ENCODE measurements around the gene SIGLECL1.
"Not testable (repeated sequence)": the region's sequence is repeated elsewhere in the genome, so short reads cannot be mapped to it uniquely, and the experiment has no call there.

Gene SIGLECL1

GRCh38 chr19:51250786-51251467 lies at the start of gene SIGLECL1:
SIGLECL1 (plus strand) TSS chr19:51251080; CDS start chr19:51264073, 12,993 bp downstream.
- DNase-seq: no peak

- no peak for DNase-seq
These were observed 49.2 kb upstream of the SIGLECL1 start for GRCh38 chr19:51201712-51202111.

- DNase-seq: no peak
These were observed 47.0 kb upstream of the SIGLECL1 start for GRCh38 chr19:51203916-51204315.

- DNase-seq: no peak
These were observed 46.6 kb upstream of the SIGLECL1 start for GRCh38 chr19:51204321-51204720.

DNA sequence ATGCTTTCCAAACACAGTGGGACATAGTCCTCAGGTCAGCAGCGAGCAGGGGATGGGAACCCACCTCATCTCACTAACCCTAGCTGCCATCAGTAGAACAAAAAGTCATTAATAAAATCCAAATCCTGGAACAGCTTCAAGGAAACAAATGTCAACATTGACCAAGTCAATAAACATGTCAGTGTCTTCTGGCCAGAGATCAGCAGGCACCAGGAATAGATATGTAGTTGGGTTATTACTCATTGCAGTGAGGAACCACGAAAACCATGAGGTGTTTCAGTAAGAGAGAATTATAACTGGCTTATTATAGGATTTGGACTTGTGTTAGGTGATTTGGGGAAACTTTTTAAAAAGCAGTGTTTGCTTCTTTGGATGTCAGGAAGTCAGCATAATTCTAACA lies 43.1 kb upstream of the SIGLECL1 start:
- DNase-seq: no peak

- DNase-seq: no peak
These were observed 40.6 kb upstream of the SIGLECL1 start for GRCh38 chr19:51210191-51210784.

- DNase-seq: not testable (repeated sequence)
These were observed 40.0 kb upstream of the SIGLECL1 start for GRCh38 chr19:51210874-51211361.

DNA sequence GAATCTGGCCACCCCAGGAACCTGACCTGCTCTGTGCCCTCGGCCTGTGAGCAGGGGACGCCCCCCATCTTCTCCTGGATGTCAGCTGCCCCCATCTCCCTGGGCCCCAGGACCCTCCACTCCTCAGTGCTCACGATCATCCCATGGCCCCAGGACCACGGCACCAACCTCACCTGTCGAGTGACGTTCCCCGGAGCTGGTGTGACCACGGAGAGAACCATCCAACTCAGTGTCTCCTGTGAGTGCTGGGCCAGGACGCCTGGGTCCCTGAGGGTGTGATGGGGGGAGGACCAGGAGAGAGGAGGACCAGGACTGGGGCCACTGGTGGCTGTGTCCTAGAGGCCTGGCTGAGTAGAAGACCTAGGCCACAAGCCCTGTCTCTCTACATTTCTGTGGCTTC lies 39.0 kb upstream of the SIGLECL1 start:
- no peak for DNase-seq

DNA sequence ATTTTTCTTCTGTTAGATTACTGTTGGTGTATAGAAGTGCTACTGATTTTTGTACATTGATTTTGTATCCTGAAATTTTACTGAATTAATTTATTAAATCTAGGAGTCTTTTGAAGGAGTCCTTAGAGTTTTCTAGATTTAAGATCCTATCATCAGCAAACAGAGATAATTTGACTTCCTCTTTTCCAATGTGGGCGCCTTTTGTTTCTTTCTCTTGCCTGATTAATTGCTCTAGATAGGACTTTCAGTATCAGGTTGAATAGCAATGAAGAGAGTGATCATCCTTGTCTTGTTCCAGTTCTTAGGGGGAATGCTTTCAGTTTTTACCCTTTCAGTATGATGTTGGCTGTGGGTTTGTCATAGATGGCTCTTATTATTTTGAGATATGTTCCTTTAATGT lies 31.6 kb upstream of the SIGLECL1 start:
- no peak for DNase-seq

DNA sequence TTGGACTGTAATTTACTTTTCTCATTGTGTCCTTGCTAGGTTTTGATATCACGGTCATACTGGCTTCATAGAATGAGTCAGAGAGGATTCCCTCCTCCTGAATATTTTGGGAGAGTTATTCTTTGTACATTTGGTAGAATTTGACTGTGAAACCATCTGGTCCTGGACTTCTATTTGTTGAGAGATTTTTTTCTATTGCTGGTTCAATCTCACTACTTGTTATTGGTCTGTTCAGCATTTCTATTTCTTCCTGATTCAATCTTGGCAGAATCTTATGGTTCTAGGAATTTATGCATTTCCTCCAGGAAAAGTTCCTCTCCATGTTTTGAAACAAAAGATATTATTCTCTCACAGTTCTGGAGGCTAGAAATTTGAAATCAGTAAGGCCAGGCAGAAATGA lies 30.9 kb upstream of the SIGLECL1 start:
- no peak for DNase-seq

GRCh38 chr19:51220996-51221395 lies 29.9 kb upstream of the SIGLECL1 start:
- no peak for DNase-seq

DNA sequence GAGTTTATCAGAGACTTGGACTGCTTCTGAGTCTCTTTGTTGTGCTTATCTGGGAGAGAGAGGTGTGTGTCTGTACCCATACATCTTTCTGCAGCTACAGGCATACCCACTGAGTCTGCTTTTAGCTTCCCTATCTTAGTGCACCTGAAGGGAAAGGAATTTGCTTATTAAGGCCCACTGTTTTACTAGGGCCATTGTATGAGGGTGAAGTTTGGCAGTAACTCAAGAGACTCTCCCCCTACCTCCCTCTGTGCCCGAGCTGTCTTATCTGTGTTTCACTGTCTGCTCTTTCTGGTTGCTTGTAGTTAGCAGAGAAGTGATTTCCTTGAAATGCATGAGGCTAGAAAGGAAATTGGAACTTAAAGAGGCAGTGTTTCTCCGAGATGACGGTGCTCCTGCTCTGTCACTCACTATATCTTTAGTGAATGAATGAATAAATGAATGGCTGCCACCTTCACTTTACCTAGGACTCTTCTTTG lies 26.7 kb upstream of the SIGLECL1 start:
- no peak for DNase-seq

- not testable (repeated sequence) for DNase-seq
These were observed 25.9 kb upstream of the SIGLECL1 start, which contains the start of gene CD33 for GRCh38 chr19:51224898-51225393. CD33 (plus strand) TSS chr19:51225080; CDS start chr19:51225119, 39 bp downstream.

- no peak for DNase-seq
These were observed 24.8 kb upstream of the SIGLECL1 start for GRCh38 chr19:51226067-51226466.

- no peak for DNase-seq
These were observed 23.6 kb upstream of the SIGLECL1 start for GRCh38 chr19:51227326-51227725.

DNA sequence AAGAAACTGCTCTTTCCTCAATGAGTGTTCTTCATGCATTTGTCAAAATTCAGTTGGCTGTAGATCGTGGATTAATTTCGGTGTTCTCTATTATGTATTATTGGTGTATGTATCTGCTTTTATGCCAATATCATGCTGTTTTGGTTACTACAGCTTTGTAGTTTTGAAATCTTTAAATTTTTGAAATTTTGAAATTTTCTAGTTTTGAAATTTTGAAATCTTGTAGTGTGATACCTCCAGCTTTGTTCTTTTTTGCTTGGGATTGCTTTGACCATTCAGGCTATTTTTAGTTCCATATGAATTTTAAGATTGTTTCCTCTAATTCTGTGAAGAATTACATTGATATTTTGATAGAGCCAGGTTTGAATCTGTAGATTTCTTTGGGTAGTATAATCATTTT lies 22.9 kb upstream of the SIGLECL1 start:
- DNase-seq: no peak

DNA sequence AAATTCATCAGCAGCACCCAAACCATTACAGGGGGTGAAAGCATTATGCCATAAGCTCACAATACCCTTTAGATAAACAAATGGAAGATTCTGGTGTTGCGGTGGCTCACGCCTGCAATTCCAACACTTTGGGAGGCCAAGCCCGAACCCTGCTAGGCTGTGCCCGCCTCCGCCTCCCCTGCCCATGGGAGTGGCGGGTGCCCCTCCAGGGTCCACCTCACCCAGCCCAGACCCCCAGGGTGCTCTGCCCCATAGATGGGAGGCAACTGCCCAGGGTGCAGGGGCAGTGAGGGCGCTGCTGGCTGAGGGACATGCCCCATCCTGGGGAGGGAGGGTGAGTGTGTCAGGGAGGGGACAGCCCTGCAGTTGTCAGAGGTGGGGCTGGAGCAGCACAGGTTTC lies 10.0 kb upstream of the SIGLECL1 start:
- no peak for DNase-seq

GRCh38 chr19:51242881-51243630 lies 7.8 kb upstream of the SIGLECL1 start:
- DNase-seq: no peak

DNA sequence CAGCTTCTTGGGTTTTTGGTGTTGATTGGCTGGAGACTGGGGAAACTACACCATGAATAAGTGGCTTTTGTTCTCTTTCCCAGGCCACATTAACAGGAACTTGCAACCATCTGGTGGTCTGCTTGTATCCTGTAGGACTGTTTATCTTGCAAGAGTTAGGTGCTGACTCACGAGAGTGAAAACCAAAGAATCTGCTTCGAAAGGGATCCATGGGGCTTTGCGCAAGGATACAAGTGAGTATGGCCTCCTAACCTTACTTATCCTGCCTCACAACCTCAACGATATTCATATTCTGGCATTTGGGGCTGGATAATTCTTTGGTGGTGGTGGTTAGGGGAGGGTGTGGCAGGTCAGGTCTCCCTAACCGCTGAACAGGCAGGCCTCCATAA lies 4.7 kb upstream of the SIGLECL1 start:
- DNase-seq: no peak

DNA sequence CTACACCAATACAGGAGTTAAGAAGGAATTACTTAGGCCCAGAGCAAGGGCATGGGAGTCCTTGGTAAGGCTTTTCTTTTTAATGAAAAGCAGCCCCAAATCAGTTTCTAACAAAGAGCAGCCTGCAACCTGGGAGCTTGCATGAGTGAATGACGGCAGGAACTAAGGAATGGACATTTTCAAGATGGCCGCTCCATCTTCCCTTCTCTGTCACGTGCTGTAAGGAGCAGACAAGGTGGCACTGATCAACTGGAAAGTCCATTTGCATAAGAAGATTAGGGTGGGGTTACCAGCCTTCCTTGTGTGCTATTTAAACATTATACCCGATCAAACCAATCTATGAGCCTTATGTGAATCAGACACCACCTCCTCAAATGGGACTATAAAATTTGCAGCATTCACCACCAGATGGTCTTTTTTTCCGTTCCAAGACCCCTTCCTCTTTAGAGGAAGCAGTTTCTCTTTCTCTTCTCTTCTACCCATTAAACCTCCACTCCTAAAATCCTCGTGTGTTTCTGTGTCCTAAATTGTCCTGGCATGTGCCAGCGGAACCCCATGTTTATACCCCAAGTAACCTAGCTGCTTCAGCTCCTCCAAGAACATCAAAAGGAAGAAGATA lies 2.8 kb upstream of the SIGLECL1 start:
- no peak for DNase-seq

GRCh38 chr19:51251468-51251820 lies 564 bp downstream of the SIGLECL1 start:
- no peak for DNase-seq

DNA sequence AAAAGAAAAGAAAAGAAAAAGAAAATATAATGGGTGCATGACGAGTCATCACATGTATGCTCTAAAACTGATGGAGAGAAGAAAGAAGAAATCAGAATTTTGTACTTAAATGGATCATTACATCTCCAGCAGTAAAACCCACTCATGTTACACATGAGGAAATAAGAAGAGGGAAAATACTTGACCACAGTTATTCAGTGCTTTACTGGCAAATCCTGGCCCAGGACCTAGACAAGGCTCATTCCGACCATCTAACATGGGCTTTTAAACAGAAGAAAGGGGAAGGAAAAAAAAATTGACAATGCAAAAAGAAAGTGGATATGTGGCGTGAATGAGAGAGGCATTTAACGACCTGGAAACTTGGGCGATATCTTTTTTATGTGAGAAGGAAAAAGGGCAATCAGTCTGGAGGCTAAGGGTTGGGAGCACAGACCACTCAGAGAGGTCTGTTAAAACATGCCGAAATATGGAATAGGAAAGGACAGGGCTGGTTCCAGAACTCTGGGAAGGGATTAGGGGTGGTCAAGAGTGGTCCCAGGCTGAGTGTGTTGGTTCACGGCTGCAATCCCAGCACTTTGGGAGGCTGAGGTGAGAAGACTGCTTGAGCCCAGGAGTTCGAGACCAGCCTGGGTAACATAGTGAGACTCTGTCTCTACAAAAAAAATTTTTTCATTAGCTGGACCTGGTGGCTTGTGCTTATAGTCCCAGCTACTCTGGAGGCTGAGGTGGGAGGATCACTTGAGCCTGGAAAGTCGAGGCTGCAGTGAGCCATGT lies 1.6 kb downstream of the SIGLECL1 start:
- DNase-seq: no peak

Measured in NCI-H1436 treated with DMSO at 0.1 percent for 48 hours (cell line).